ENCODE data around the gene HOXD13. TPM values are rescaled to one million over a fixed set of nuclear protein-coding genes. Genes with fewer than 3 reads are reported as not detected.

HOXD13 gene
- total RNA-seq, 1 experiment from 2014 or later = 0.36 TPM

- H2AFZ ChIP-seq (ENCODE audit: low read length) = no peak overlapping the region
- ChIA-PET POLR2A (ENCODE audit: unreplicated experiment) (no interaction called here), CTCF (interaction anchor here (1.0 kb wide), 1 partner anchor 421 kb away, joined by 10 read pairs; no protein-coding TSS in a partner anchor)
- H3K9me3 ChIP-seq (ENCODE audit: low read length) = no peaks in the 10 kb centered on the region
- H3K36me3 ChIP-seq (ENCODE audit: low read depth, low read length) = no peaks in the 10 kb centered on the region
- H3K79me2 ChIP-seq (ENCODE audit: low read length) = no peaks in the 10 kb centered on the region
- peak overlapping the region; percentile 33 for H3K4me2 ChIP-seq (ENCODE audit: low read length)
- no peak overlapping the region for H3K27ac ChIP-seq (ENCODE audit: low read length)
- no peaks in the 10 kb centered on the region for H3F3A ChIP-seq (ENCODE audit: low read length, unreplicated experiment)
- intact Hi-C loops (cut with micrococcal nuclease) = loop anchor here (5.0 kb wide), 2 partner anchors 702 to 1037 kb away; no protein-coding TSS in a partner anchor
- TF ChIP-seq EZH2 (IDR thresholded peaks at IDR 0.05; ENCODE audit: low read length, unreplicated experiment) (no peak), CTCF (conservative IDR thresholded peaks at IDR 0.05; ENCODE audit: low read depth, low read length) (no peak), EZH2phosphoT487 (IDR thresholded peaks at IDR 0.05; ENCODE audit: borderline replicate concordance, low read length) (no peak)
- no TSS peak for BruUV-seq (replicated peaks)
- H3K4me3 ChIP-seq (ENCODE audit: low read length) = no peak overlapping the region
- no peak for ATAC-seq
- H4K20me1 ChIP-seq (ENCODE audit: low read length) = no peaks in the 10 kb centered on the region
- DNase-seq = no peak
- peaks cover 4% of the 10 kb centered on the region; the same call in 1 of the 2 replicates for H3K4me1 ChIP-seq (ENCODE audit: insufficient read depth, low read length)
- no peaks in the 10 kb centered on the region for H3K9me2 ChIP-seq (replicated peaks; ENCODE audit: low read length)
- H3K27me3 ChIP-seq (ENCODE audit: low read length) = peaks cover 40% of the 10 kb centered on the region
- no peak overlapping the region for H3K9ac ChIP-seq (ENCODE audit: low read length)
Observed at GRCh38 chr2:176110415-176111308, 18.1 kb downstream of the HOXD13 start.

- intact Hi-C loops (cut with micrococcal nuclease) = loop anchor here (5.0 kb wide), 2 partner anchors 701 to 1036 kb away; no protein-coding TSS in a partner anchor
Observed at GRCh38 chr2:176111309-176111663, 18.8 kb downstream of the HOXD13 start.

More at GRCh38 chr2:176111309-176111663, 18.8 kb downstream of the HOXD13 start:
- H3K9me3 ChIP-seq (ENCODE audit: low read length) = no peaks in the 10 kb centered on the region
- H3K9ac ChIP-seq (ENCODE audit: low read length) = no peak overlapping the region
- peak; percentile 91 for TF ChIP-seq CTCF (conservative IDR thresholded peaks at IDR 0.05; ENCODE audit: low read depth, low read length)
- no peak for TF ChIP-seq EZH2 (IDR thresholded peaks at IDR 0.05; ENCODE audit: low read length, unreplicated experiment)
- H3K27me3 ChIP-seq (ENCODE audit: low read length) = peaks cover 36% of the 10 kb centered on the region
- no peaks in the 10 kb centered on the region for H4K20me1 ChIP-seq (ENCODE audit: low read length)
- H3K36me3 ChIP-seq (ENCODE audit: low read depth, low read length) = no peaks in the 10 kb centered on the region
- H3F3A ChIP-seq (ENCODE audit: low read length, unreplicated experiment) = no peaks in the 10 kb centered on the region
- peaks cover 4% of the 10 kb centered on the region; the same call in 1 of the 2 replicates for H3K4me1 ChIP-seq (ENCODE audit: insufficient read depth, low read length)
- DNase-seq = peak; percentile 65
- ATAC-seq = peak; percentile 72
- no peaks in the 10 kb centered on the region for H3K9me2 ChIP-seq (replicated peaks; ENCODE audit: low read length)
- BruUV-seq (replicated peaks) = no TSS peak
- POLR2A ChIA-PET (ENCODE audit: unreplicated experiment) = no interaction called here
- H3K4me2 ChIP-seq (ENCODE audit: low read length) = peak overlapping the region; percentile 33
- H3K4me3 ChIP-seq (ENCODE audit: low read length) = no peak overlapping the region
- CTCF ChIA-PET = interaction anchor here (1.0 kb wide), 1 partner anchor 421 kb away, joined by 10 read pairs; no protein-coding TSS in a partner anchor
- H2AFZ ChIP-seq (ENCODE audit: low read length) = no peak overlapping the region
- H3K27ac ChIP-seq (ENCODE audit: low read length) = no peak overlapping the region
- H3K79me2 ChIP-seq (ENCODE audit: low read length) = no peaks in the 10 kb centered on the region

All from PC-3 (cell line).